Common myeloid progenitor, CD34-positive (primary cell): ENCODE results near the gene OPCML.

Experiments used
- CTCF ChIA-PET: fragments of 350-600 bp; sonication (Branson Sonifier 250); formaldehyde crosslinking; loops from one replicate; lab custom pipeline; 2021; ENCODE audit warnings: antibody characterized with exemption; lab: Charles Lee
- POLR2A ChIA-PET: fragments of 350-600 bp; sonication (Branson Sonifier 250); formaldehyde crosslinking; loops from one replicate; lab custom pipeline; 2021; ENCODE audit warnings: antibody characterized with exemption; lab: Charles Lee
- DNase-seq, 3 donors: peaks; one replicate each; pipeline versions ENCODE4 v3.0.0 to v3.0.0-alpha.2; 2013
- H3K27ac ChIP-seq, 2 experiments: 1 replicate in 1 of 2; 2 replicates in 1 of 2; pipeline ENCODE4 v1.7.0; 2013; ENCODE audit warnings: inconsistent platforms in 2 of 2, low read length in 2 of 2, mild to moderate bottlenecking in 2 of 2, low read depth in 1 of 2, moderate library complexity in 1 of 2; ENCODE audit not compliant: severe bottlenecking in 2 of 2, insufficient read depth in 1 of 2, poor library complexity in 1 of 2
- H3K27me3 ChIP-seq, 5 experiments: replicated peaks in 2 of 5; 1 replicate in 3 of 5; 2 replicates in 2 of 5; pipeline versions ENCODE4 v1.6.1 to v1.7.0; 2013; ENCODE audit warnings: low read length in 4 of 5, mild to moderate bottlenecking in 2 of 5, moderate library complexity in 2 of 5, inconsistent platforms in 1 of 5; ENCODE audit not compliant: insufficient read depth in 5 of 5, control insufficient read depth in 4 of 5
- H3K36me3 ChIP-seq, 4 experiments: 1 replicate in 2 of 4; 2 replicates in 2 of 4; pipeline versions ENCODE4 v1.6.1 to v1.7.0; 2013; ENCODE audit warnings: low read length in 3 of 4, control low read depth in 1 of 4, mild to moderate bottlenecking in 1 of 4; ENCODE audit not compliant: control insufficient read depth in 4 of 4, insufficient read depth in 4 of 4
- H3K4me1 ChIP-seq, 4 experiments: 1 replicate in 3 of 4; 2 replicates in 1 of 4; pipeline versions ENCODE4 v1.6.1 to v1.7.1; 2013; ENCODE audit warnings: low read length in 3 of 4, mild to moderate bottlenecking in 3 of 4, control low read depth in 1 of 4, inconsistent platforms in 1 of 4, moderate library complexity in 1 of 4; ENCODE audit not compliant: control insufficient read depth in 4 of 4, insufficient read depth in 4 of 4; ENCODE audit errors: control extremely low read depth in 1 of 4
- H3K4me3 ChIP-seq, 7 experiments: 1 replicate in 4 of 7; 2 replicates in 3 of 7; pipeline versions ENCODE4 v1.5.1 to v1.7.0; 2013; ENCODE audit warnings: mild to moderate bottlenecking in 7 of 7, low read length in 6 of 7, moderate library complexity in 6 of 7, inconsistent platforms in 2 of 7, low read depth in 2 of 7, control low read depth in 1 of 7; ENCODE audit not compliant: insufficient read depth in 4 of 7, control insufficient read depth in 1 of 7; ENCODE audit errors: extremely low read depth in 1 of 7
- H3K9me3 ChIP-seq, 5 experiments: 1 replicate in 4 of 5; 2 replicates in 1 of 5; pipeline versions ENCODE4 v1.6.1 to v1.7.1; 2013; ENCODE audit warnings: low read length in 4 of 5, mild to moderate bottlenecking in 2 of 5, inconsistent platforms in 1 of 5, low read depth in 1 of 5, moderate library complexity in 1 of 5; ENCODE audit not compliant: control insufficient read depth in 4 of 5, insufficient read depth in 2 of 5; ENCODE audit errors: control extremely low read depth in 1 of 5
- WGBS: methylation state at CpG from one replicate; pipeline ENCODE4 v1.1.5; 2013; ENCODE audit not compliant: insufficient coverage; 5-methylcytosine and 5-hydroxymethylcytosine counted together

The OPCML gene

GRCh38 chr11:133104009-133104744, 428.1 kb downstream of the OPCML start:
- Histone ChIP-seq H3K36me3 (no peaks in the 10 kb centered on the region), H3K9me3 (no peaks in the 10 kb centered on the region), H3K4me1 (no peaks in the 10 kb centered on the region), H3K4me3 (no peak overlapping the region), H3K27ac (no peak overlapping the region), H3K27me3 (no peaks in the 10 kb centered on the region)
- WGBS: 100% methylated on average over 1 of the region's 4 CpGs
- POLR2A ChIA-PET: no interaction called here
- DNase-seq: no peak
- CTCF ChIA-PET: interaction anchor here (0.6 kb wide), 1 partner anchor 361 kb away, joined by 4 read pairs; no protein-coding TSS in a partner anchor

DNA sequence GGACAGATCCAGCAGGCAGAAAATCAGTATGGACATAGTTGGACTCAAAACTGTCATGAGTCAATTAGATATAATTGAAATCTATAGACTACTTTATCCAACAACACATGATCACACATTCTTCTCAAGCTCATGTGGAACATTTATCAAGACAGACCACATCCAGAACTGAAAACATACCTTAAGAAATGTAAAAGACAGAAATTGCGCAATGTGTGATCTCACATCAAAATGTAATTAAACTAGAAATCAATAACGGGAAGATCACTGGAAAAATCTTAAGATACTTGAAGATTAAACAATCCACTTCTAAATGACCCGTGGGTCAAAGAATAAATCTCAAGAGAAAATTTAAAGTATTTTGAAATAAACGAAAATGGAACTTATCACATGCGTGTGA, 435.3 kb downstream of the OPCML start:
- POLR2A ChIA-PET: no interaction called here
- Histone ChIP-seq H3K9me3 (no peaks in the 10 kb centered on the region), H3K4me1 (no peaks in the 10 kb centered on the region), H3K4me3 (no peak overlapping the region), H3K36me3 (no peaks in the 10 kb centered on the region), H3K27me3 (peaks cover 0 to 4% (median 0%) of the 10 kb centered on the region in 5 experiments), H3K27ac (no peak overlapping the region)
- WGBS: no CpG with 5 or more reads among the region's 5 CpGs
- no peak for DNase-seq
- CTCF ChIA-PET: no interaction called here

- Histone ChIP-seq H3K36me3 (no peaks in the 10 kb centered on the region), H3K4me3 (no peak overlapping the region), H3K27ac (no peak overlapping the region), H3K27me3 (peaks cover 8 to 44% (median 18%) of the 10 kb centered on the region in 5 experiments), H3K9me3 (no peaks in the 10 kb centered on the region), H3K4me1 (peaks cover 0 to 9% (median 4%) of the 10 kb centered on the region in 4 experiments)
- CTCF ChIA-PET: interaction anchor here (1.3 kb wide), 1 partner anchor 8 kb away, joined by 3 read pairs; no protein-coding TSS in a partner anchor
- POLR2A ChIA-PET: no interaction called here
- no peak for DNase-seq
- WGBS: 100% methylated on average over 2 of the region's 5 CpGs
These were observed 445.8 kb downstream of the OPCML start for GRCh38 chr11:133086518-133086917.

GRCh38 chr11:133082841-133083488, 449.3 kb downstream of the OPCML start:
- H3K36me3 ChIP-seq: no peaks in the 10 kb centered on the region
- no peaks in the 10 kb centered on the region for H3K9me3 ChIP-seq
- peaks cover 0 to 9% (median 4%) of the 10 kb centered on the region in 4 experiments for H3K4me1 ChIP-seq
- ChIA-PET POLR2A (interaction anchor here (0.7 kb wide), 1 partner anchor 31 kb away, joined by 3 read pairs; no protein-coding TSS in a partner anchor), CTCF (interaction anchor here (0.7 to 8.2 kb wide), 4 partner anchors 9 to 753 kb away, joined by 3 to 69 read pairs (median 4); no protein-coding TSS in a partner anchor)
- under 1% methylated on average over 43 of the region's 71 CpGs for WGBS
- DNase-seq: peak; percentile 82 to 94 (median 91)
- H3K27me3 ChIP-seq: peaks cover 11 to 60% (median 15%) of the 10 kb centered on the region in 5 experiments
- H3K27ac ChIP-seq: no peak overlapping the region
- peak overlapping the region; percentile 36 to 73 (median 53) for H3K4me3 ChIP-seq

- CTCF ChIA-PET: interaction anchor here (0.7 to 8.2 kb wide), 2 partner anchors 12 to 753 kb away, joined by 3 to 69 read pairs; no protein-coding TSS in a partner anchor
- POLR2A ChIA-PET: no interaction called here
- 9% methylated on average over 16 of the region's 23 CpGs for WGBS
- Histone ChIP-seq H3K27ac (no peak overlapping the region), H3K36me3 (no peaks in the 10 kb centered on the region), H3K4me1 (peaks cover 0 to 9% (median 4%) of the 10 kb centered on the region in 4 experiments), H3K9me3 (no peaks in the 10 kb centered on the region), H3K27me3 (peaks cover 13 to 57% (median 19%) of the 10 kb centered on the region in 5 experiments), H3K4me3 (peak overlapping the region in 2 of 7 experiments; percentile 53 to 57)
- peak in 2 of 3 donors; percentile 13 to 40 for DNase-seq
These were observed 449.9 kb downstream of the OPCML start for GRCh38 chr11:133082453-133082781.

DNA sequence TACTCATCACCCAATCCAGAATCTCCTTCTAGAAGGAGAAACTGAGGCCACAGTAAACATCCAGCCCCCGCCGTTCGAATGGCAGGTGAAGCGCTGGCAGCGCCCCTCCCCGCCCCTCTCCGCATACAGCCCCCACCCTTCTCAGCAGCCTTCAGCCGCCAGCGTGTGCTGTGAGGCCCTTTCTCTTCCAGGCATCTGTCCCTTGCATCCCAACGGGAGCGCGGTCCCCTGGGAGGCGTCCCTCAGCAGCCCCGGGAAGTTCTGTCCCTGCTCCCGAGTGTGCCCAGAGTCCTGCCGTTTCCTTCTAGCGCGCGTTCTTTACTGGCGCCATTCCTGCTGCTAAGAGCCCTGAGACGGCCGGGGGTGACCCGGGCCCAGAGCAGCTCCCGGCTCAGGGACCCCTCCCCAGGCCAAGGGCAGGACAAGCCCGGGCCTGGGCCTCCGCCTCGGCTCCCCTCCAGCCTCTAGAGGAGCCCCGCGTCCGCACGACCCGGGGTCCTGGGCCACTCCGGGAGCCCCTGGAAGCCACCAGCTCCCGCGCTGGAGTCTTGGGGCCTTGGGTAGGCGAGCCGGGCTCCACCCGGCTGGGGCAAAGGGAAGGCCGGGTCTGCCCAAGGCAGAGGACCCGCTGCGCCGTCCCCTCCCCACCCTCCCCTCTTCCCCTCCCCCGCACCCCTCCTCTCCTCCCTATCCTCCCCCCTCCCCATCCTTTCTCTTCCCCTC, 450.4 kb downstream of the OPCML start:
- CTCF ChIA-PET: interaction anchor here (0.7 to 8.2 kb wide), 4 partner anchors 12 to 754 kb away, joined by 3 to 69 read pairs (median 4); no protein-coding TSS in a partner anchor
- 66% methylated on average over 28 of the region's 43 CpGs for WGBS
- Histone ChIP-seq H3K4me3 (no peak overlapping the region), H3K27me3 (peaks cover 13 to 57% (median 19%) of the 10 kb centered on the region in 5 experiments), H3K36me3 (no peaks in the 10 kb centered on the region), H3K27ac (no peak overlapping the region), H3K9me3 (no peaks in the 10 kb centered on the region), H3K4me1 (peaks cover 0 to 9% (median 4%) of the 10 kb centered on the region in 4 experiments)
- POLR2A ChIA-PET: no interaction called here
- DNase-seq: no peak
